Iris pigment epithelial cell (primary cell): ENCODE results near the gene USP20.

Experiments
- DNase-seq: peaks from one replicate; pipeline ENCODE4 v3.0.0-alpha.2; 2011; ENCODE audit warnings: low read depth

USP20 gene

DNA sequence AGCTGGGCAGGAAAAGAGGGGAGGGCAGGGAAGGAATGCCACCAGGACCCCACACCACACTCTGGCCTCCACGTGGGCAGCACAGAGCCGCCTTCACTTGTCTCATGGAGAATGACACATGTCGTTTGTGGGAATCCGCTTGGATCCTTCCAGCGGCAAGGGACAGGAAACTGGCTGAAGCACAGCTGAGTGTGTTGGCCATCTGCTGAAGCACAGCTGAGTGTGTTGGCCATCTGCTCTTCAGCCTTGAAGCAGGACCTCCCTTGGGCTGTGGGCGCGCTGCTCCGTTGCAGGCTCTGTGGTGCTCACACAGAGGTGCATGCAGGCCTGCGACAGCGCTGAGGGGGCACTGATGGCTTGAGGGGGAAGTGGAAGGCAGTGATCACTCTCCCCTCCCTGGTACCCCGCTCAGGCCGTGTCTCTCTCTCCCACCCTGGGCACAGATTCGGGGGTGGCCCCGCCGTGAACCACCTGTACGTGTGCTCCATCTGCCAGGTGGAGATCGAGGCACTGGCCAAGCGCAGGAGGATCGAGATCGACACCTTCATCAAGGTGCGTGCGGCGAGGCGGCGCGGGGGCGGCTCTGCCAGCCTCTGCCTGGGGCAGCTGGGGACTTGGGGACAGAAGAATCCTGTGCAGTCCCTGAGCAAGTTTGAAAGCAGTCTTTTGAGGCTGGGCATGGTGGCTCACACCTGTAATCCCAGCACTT is 40.6 kb downstream of the USP20 start:
- DNase-seq = no peak

GRCh38 chr9:129876815-129877214 is 41.6 kb downstream of the USP20 start:
- no peak for DNase-seq

- DNase-seq = no peak
Observed at GRCh38 chr9:129878291-129878690, 43.0 kb downstream of the USP20 start.

DNA sequence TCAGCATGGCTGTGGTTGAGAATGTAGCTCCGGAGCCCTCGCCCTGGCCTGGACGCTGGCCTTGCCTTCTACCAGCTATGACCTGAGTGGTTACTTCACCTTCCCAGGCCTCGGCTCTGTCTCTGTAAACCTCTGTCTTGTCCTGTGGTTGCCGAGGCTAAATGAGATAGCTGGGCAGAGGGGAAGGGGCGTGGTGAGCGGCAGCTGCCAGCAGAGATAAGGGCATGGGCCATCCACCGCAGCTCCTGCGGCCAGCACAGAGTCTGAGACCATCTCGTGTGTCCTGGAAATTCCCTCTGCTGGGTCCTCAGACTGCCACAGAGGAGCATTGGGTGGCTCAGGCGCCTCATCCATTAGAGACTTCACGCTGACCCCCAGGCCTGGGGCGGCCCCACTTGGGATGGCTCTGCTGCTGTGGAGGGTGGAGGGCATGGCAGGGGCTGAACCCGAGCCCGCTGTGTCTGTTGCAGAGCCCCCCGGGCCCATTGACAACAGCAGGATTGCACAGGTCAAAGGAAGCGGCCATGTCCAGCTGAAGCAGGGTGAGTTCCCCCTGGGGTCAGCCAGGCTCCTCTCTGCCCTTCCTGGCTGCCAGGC is 43.9 kb downstream of the USP20 start:
- no peak for DNase-seq

DNA sequence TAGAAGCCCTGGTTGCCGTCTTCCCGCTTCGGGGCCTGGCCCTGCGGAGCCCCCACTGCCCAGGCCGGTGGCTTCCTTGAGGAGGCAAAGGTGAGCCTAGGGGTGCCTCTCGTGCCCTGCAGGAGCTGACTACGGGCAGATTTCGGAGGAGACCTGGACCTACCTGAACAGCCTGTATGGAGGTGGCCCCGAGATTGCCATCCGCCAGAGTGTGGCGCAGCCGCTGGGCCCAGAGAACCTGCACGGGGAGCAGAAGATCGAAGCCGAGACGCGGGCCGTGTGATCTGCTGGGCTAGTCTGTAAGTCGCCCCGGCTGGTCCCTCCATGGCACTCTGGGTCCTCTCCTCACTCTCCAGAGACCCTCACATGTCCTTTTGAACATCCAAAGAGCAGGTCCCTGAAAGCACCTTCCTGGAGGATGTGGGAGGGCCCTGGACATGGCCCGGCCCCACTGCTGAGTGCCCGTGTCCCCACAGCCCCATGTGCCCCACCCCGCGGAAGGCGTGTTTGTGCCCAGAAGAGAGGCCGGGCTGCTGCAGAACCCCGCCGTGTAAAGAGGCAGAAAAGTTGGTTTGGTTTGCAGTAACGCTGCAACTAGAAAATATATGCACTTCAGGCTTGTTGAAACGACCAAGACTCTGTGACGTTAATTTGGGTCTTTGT is 44.9 kb downstream of the USP20 start:
- no peak for DNase-seq

DNA sequence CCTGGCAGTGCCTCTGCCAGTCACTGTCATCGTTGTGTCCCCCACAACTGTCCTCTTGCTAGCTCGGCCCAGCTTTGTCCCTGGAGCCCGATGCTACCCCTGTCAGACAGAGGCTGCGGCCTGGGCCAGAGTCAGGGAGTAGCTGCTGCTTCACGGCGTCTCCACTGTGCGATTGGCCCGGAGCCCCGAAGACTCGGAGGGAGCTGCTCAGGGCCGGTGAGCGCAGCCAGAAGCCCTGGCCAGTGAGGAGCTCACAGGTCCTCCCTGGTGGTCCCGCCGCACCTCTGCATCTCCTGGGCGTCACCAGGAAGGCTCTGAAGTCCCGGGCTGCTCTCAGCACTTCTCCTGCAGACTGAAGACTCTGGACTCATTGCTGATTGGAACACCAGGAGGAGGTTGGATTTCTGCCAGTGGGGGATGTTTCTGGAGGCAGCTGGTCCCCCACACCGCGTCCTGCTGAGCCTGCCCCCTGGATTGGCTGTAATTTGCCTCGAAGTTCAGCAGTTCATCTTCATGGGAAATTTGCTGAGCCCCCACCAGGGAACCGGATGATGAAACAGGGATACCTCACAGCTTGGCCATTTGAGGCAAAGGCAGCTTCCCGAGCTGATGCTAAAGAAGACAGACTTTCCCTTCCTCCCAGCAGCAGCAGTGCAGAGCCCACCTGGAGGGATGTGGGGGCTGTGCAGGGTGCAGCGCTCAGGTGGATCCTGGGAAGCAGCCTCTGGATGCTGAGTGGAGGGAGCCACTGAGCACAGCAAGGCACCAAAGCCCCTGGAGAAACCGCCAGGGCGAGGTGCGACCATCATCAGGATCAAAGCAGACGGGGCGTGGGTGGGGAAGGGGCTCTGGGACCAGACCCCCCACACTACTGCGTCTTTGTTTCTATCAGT is 45.6 kb downstream of the USP20 start:
- DNase-seq = peak; percentile 59

DNA sequence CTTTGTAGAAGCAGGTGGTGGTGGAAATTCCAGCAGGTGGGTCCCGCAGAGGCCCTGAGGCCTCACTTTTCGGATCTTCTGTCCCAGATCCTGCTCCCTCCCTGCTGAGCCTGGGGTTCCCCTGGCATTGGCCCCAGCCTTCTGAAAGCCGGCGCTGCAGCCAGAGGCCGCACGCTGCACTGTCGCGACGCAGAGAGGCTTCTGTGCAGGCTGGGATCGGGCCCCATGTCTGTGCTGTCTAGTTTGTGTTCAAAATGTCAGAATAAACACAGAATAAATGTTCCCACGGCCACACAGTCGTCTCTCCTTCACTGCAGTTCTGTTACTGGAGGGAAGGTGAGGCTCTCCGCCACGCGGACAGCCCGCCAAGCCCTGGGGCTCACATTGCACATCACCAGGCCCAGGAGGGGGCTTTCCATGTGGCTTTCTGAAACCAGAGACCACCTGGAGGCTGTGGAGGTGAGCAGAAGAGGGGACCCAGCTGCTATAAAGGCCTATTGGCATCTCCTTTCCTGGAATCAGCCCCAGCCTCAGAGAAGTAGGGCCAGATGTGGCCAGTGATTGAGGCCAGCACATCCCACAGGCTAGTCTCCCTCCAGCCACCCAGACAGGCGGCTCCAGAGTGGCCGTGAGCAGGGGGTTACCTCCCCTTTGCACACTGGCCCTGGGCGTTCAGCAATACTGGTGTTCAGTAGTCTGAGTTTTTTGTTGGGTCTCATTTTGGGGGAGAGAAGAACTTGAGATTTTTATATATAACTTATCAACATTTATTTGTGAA is 46.5 kb downstream of the USP20 start:
- no peak for DNase-seq

DNA sequence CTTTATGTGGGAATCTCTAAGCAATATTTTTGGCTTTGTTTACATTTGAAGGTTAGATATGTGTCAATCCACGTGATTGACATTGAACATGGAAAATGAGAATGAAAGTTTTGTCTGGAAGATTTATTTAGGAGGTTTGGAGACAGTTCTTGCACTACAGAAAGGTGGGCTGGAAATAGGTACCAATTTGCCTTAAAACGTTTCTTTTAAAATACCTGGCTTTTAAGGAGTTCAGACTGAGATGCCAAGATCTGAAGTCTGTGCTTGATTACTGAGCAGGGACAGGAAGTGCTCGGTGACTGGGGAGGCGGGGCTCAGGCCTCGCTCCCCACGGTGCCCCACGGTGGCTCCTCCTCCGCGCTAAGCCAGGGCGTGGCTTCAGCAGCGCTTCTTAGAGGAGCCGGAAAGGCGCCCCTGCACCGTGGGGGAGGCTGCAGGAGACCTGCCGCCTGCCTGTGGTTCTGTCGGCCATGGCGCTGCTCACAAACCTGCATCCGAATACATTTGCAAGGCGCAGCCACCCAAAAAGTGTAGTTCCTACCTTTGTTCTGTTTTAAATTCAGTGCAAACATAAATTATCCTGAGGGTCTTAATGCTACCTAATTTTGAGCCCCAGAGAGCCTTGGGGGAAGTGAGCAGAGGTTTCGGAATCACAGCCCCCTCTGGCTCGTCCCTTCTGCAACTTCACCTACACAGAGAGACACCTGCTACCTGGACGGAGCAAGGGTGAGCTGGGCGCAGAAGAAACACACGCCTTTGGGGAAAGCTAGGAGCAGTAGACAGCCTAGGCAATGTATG is 49.2 kb downstream of the USP20 start:
- DNase-seq = peak; percentile 79

GRCh38 chr9:129885018-129885669 is 49.9 kb downstream of the USP20 start:
- DNase-seq = no peak

GRCh38 chr9:129885670-129886106 is 50.4 kb downstream of the USP20 start:
- peak; percentile 95 for DNase-seq

- DNase-seq = no peak
Observed at GRCh38 chr9:129886226-129887174, 51.2 kb downstream of the USP20 start.

DNA sequence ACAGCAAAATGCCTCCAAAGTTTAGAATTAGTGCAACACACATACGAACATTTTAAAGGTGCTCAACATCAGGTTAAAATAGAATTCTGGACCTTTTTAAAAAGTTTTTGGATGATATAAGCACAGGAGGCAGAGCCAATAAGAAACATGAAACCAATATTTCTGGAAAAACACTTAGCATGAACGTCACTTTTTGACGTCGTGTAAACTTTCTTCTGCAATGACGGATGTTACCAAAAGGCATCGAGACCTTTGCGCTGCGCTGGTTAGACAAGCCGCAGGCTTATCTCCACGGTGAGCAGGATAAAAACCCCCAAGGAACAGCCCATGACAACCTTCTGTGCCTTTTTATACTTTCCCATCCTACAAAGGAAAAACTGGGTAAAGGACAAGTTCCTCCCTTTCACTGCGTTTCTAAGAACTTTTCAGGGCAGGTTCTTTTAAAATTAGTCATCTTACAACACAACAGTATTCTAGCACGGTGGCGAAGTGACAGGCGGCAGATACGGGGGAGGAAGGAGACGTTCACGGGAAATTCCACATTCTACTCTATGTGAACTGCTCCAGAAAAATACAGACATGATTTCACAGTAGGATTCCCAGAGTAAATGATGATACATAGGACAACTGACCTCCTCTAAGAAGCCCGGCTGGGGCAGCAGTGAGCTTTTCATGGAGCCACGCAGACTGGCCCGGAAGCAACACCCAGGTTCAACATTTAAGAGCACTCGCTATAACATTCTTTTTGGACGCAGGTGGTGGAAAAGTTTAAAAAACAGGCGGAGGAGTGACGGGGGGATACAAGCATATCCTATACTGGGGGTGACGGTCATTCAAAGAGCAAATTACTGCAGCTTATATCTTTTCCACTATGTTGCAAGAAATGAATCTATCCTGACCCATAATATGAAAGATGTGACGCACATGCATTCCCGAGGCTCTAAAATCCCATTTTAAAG is 52.4 kb downstream of the USP20 start:
- peak; percentile 65 for DNase-seq

- no peak for DNase-seq
Observed at GRCh38 chr9:129888293-129889121, 53.2 kb downstream of the USP20 start.

DNA sequence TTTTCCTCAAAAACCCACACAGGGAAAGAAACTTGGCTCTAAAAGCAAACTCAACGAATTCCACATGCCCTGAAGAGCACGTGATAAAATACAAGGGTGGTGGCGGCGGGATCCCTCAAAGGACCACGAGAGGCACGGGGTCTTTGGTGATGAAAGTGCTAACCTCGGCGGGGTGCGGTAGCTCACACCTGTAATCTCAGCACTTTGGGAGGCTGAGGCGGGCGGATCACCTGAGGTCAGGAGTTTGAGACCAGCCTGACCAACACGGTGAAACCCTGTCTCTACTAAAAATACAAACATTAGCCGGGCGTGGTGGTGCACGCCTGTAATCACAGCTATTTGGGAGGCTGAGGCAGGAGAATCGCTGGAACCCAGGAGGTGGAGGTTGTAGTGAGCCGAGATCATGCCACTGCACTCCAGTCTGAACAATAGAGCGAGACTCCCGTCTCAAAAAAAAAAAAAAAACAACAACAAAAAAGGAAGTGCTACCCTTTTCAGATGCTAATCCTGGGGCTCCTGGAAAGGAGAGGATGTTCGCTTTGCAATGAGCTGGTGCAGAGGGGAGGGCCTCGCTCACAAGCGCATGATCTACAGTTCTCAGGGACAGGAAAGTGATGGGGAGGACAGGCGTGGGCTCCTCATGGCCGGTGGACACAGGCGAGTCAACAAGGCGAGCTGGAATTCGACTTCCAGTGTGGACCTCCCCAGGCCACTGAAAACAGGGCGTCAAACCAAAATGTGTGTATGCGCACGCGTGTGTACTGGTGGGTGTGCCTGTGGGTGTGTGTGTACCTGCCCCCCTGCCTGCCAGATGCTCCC is 54.1 kb downstream of the USP20 start:
- DNase-seq = no peak

DNA sequence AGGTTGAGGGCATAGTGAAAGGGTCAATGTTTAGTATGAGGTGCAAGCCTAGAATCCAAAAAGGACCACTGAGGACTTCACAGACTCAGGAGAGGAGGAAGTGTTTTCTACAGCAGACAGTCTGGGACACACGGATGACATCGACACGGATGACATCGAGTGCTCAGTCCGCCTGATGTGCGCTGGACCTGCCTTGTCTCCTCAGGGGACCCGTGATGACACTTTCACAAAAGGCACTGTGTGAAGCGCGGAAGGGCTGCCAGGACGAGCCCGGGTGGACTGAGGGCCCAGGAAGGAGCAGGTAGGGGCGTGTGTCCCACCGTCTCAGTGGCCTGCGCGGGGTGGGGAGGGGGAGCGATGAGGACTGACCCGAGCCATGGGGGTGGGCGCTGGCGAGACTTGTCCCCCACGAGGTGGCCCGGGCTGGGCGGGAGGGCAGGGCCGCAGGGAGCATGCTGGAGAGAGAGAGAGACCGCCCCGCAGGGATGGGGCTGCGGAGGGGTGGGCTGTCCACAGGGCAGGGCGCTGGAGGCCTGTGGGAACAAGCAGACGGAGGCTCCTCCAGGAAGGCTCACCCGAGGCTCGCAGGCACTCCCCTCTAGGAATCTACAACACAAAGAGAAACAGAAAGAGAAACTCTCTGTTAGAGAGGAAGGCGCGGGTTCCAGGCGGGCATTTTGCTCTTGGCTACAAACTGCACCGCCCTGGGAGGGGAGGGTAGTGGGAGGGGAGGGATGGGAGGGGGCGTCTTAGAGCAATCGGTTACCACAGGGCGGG is 54.9 kb downstream of the USP20 start:
- DNase-seq = no peak
